DND-41 (cell line): Measurements from ENCODE around the gene OPHN1.

Experiments
- EZH2 ChIP-seq: IDR thresholded peaks from 3 replicates; pipeline ENCODE4 v1.6.1; 2012; ENCODE audit warnings: borderline replicate concordance, low read depth, mild to moderate bottlenecking, moderate library complexity, low read length, inconsistent platforms; ENCODE audit not compliant: severe bottlenecking
- TF ChIP-seq, protein P1 (sequence below): IDR thresholded peaks from 2 replicates; pipeline ENCODE4 v1.5.1; 2012; ENCODE audit warnings: borderline replicate concordance, low read length, moderate library complexity, mild to moderate bottlenecking; ENCODE audit not compliant: poor library complexity, severe bottlenecking; ENCODE audit errors: extremely low read depth

GRCh38 chrX:68307769-68308168 lies 125.5 kb downstream of the OPHN1 start:
- TF ChIP-seq, protein P1, sequence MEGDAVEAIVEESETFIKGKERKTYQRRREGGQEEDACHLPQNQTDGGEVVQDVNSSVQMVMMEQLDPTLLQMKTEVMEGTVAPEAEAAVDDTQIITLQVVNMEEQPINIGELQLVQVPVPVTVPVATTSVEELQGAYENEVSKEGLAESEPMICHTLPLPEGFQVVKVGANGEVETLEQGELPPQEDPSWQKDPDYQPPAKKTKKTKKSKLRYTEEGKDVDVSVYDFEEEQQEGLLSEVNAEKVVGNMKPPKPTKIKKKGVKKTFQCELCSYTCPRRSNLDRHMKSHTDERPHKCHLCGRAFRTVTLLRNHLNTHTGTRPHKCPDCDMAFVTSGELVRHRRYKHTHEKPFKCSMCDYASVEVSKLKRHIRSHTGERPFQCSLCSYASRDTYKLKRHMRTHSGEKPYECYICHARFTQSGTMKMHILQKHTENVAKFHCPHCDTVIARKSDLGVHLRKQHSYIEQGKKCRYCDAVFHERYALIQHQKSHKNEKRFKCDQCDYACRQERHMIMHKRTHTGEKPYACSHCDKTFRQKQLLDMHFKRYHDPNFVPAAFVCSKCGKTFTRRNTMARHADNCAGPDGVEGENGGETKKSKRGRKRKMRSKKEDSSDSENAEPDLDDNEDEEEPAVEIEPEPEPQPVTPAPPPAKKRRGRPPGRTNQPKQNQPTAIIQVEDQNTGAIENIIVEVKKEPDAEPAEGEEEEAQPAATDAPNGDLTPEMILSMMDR, result no peak
- no peak for TF ChIP-seq EZH2
